GM21515 (cell line): ENCODE measurements around the gene OASL.
"Not testable (repeated sequence)": the region's sequence is repeated elsewhere in the genome, so short reads cannot be mapped to it uniquely, and the experiment has no call there.

Experiments used
- ATAC-seq: cut with Tn5 transposase; IDR thresholded peaks from one replicate; pipeline ENCODE4 v1.9.1; 2021; ENCODE audit not compliant: unreplicated experiment

The OASL gene

GRCh38 chr12:121059031-121059898 is 20.2 kb upstream of the OASL start:
- peak; percentile 20 for ATAC-seq

- no peak for ATAC-seq
Measured at GRCh38 chr12:121057794-121058193, 18.7 kb upstream of the OASL start.

GRCh38 chr12:121053706-121054105 is 14.7 kb upstream of the OASL start:
- ATAC-seq, result no peak

GRCh38 chr12:121050725-121051124 is 11.7 kb upstream of the OASL start:
- no peak for ATAC-seq

- no peak for ATAC-seq
Measured at GRCh38 chr12:121048442-121048841, 9.4 kb upstream of the OASL start.

GRCh38 chr12:121047400-121047799 is 8.4 kb upstream of the OASL start:
- ATAC-seq, result not testable (repeated sequence)

GRCh38 chr12:121043067-121043466 is 4.0 kb upstream of the OASL start:
- ATAC-seq, result no peak

- ATAC-seq, result no peak
Measured at GRCh38 chr12:121036810-121037326, 2.2 kb downstream of the OASL start.

- ATAC-seq, result no peak
Measured at GRCh38 chr12:121034616-121035305, 4.3 kb downstream of the OASL start.

- ATAC-seq, result no peak
Measured at GRCh38 chr12:121033625-121034349, 5.3 kb downstream of the OASL start.

GRCh38 chr12:121030576-121031212 is 8.4 kb downstream of the OASL start:
- no peak for ATAC-seq

- ATAC-seq, result no peak
Measured at GRCh38 chr12:121026274-121027045, 12.6 kb downstream of the OASL start.

- no peak for ATAC-seq
Measured at GRCh38 chr12:121025442-121026226, 13.4 kb downstream of the OASL start.

- ATAC-seq, result no peak
Measured at GRCh38 chr12:121023799-121024198, 15.2 kb downstream of the OASL start.

GRCh38 chr12:121022713-121023112 is 16.3 kb downstream of the OASL start:
- no peak for ATAC-seq

- ATAC-seq, result no peak
Measured at GRCh38 chr12:121021754-121022153, 17.3 kb downstream of the OASL start.

- ATAC-seq, result no peak
Measured at GRCh38 chr12:121018860-121019617, 20.0 kb downstream of the OASL start.

- no peak for ATAC-seq
Measured at GRCh38 chr12:121017966-121018491, 21.0 kb downstream of the OASL start.
